ENCODE measurements around the gene FBLN2.

FBLN2 gene

DNA sequence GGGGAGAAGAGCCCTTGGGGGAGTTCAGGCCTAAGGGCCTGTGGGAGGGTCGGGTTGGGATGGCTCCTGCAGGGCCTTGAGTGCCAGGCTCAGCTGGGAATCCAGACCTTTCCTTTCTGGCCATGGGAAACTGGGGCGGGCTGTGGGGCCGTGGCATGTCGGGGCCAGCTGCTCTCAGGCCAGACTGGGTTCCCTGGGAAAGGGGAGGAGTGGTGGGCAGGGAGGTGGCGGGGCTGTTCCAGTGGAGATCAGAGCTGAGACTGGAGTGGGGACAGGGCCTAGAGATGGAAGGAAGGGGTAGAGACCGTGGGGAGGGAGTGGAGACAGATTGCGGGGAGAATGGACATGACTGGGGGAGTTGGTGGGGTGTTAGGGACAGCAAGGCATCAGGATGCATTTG lies 20.3 kb downstream of the FBLN2 start:
- Histone ChIP-seq H3K27me3 (ENCODE audit: insufficient read depth, poor library complexity, severe bottlenecking) (no peaks in the 10 kb centered on the region), H3K27ac (replicated peaks) (no peak overlapping the region), H3K4me3 (replicated peaks; ENCODE audit: insufficient read depth, low read length) (no peak overlapping the region)
- DNase-seq (ENCODE audit: low read depth in 1 of 2, low spot score in 1 of 2), result no peak
- no peak for TF ChIP-seq GABPA (IDR thresholded peaks at IDR 0.05; ENCODE audit: low read depth)
- TF ChIP-seq POLR2AphosphoS5 (IDR thresholded peaks at IDR 0.05; ENCODE audit: low read depth), result no peak
- TF ChIP-seq CTCF (IDR thresholded peaks at IDR 0.05; ENCODE audit: insufficient read depth, low read length), result no peak
- TF ChIP-seq REST (IDR thresholded peaks at IDR 0.05; ENCODE audit: insufficient replicate concordance, low read depth), result no peak
- no peak for TF ChIP-seq SPI1 (IDR thresholded peaks at IDR 0.05; ENCODE audit: borderline replicate concordance, low read depth)

- H3K27ac ChIP-seq (replicated peaks), result no peak overlapping the region
- TF ChIP-seq POLR2AphosphoS5 (IDR thresholded peaks at IDR 0.05; ENCODE audit: low read depth), result no peak
- no peak for TF ChIP-seq CTCF (IDR thresholded peaks at IDR 0.05; ENCODE audit: insufficient read depth, low read length)
- TF ChIP-seq GABPA (IDR thresholded peaks at IDR 0.05; ENCODE audit: low read depth), result no peak
- TF ChIP-seq REST (IDR thresholded peaks at IDR 0.05; ENCODE audit: insufficient replicate concordance, low read depth), result no peak
- TF ChIP-seq SPI1 (IDR thresholded peaks at IDR 0.05; ENCODE audit: borderline replicate concordance, low read depth), result no peak
- no peak for DNase-seq (ENCODE audit: low read depth in 1 of 2, low spot score in 1 of 2)
- no peaks in the 10 kb centered on the region for H3K27me3 ChIP-seq (ENCODE audit: insufficient read depth, poor library complexity, severe bottlenecking)
- H3K4me3 ChIP-seq (replicated peaks; ENCODE audit: insufficient read depth, low read length), result no peak overlapping the region
These were observed 20.9 kb downstream of the FBLN2 start for GRCh38 chr3:13569641-13570390.

DNA sequence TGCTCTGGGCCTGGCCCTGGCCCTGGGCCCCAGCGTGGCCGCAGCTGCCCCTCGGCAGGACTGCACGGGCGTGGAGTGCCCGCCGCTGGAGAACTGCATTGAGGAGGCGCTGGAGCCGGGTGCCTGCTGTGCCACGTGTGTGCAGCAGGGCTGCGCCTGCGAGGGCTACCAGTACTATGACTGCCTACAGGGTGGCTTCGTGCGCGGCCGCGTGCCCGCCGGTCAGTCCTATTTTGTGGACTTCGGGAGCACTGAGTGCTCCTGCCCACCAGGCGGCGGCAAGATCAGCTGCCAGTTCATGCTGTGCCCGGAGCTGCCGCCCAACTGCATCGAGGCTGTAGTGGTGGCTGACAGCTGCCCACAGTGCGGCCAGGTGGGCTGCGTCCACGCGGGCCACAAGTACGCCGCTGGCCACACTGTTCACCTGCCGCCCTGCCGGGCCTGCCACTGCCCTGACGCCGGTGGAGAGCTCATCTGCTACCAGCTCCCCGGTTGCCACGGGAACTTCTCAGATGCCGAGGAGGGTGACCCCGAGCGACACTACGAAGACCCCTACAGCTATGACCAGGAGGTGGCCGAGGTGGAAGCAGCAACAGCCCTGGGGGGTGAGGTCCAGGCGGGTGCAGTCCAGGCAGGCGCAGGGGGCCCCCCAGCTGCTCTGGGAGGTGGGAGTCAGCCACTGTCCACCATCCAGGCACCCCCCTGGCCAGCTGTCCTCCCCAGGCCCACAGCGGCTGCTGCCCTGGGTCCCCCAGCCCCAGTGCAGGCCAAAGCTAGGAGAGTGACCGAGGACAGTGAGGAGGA lies 21.7 kb downstream of the FBLN2 start:
- Histone ChIP-seq H3K27me3 (ENCODE audit: insufficient read depth, poor library complexity, severe bottlenecking) (no peaks in the 10 kb centered on the region), H3K27ac (replicated peaks) (no peak overlapping the region), H3K4me3 (replicated peaks; ENCODE audit: insufficient read depth, low read length) (no peak overlapping the region)
- DNase-seq (ENCODE audit: low read depth in 1 of 2, low spot score in 1 of 2), result no peak
- TF ChIP-seq POLR2AphosphoS5 (IDR thresholded peaks at IDR 0.05; ENCODE audit: low read depth) (no peak), GABPA (IDR thresholded peaks at IDR 0.05; ENCODE audit: low read depth) (no peak), REST (IDR thresholded peaks at IDR 0.05; ENCODE audit: insufficient replicate concordance, low read depth) (no peak), SPI1 (IDR thresholded peaks at IDR 0.05; ENCODE audit: borderline replicate concordance, low read depth) (no peak), CTCF (IDR thresholded peaks at IDR 0.05; ENCODE audit: insufficient read depth, low read length) (no peak)

Measured in HL-60 (cell line).